AG10803 (cell line): Measurements from ENCODE around the gene SAFB2.
"Not testable (repeated sequence)": the region's sequence is repeated elsewhere in the genome, so short reads cannot be mapped to it uniquely, and the experiment has no call there.

Source experiments
- DNase-seq: peaks from one replicate; pipeline ENCODE4 v3.0.0; 2010; ENCODE audit warnings: low read depth
- H3K4me3 ChIP-seq: 2 replicates; pipeline ENCODE4 v1.5.1; 2011; ENCODE audit warnings: mild to moderate bottlenecking, low read length, control low read depth
- TF ChIP-seq, protein P1 (sequence below): conservative IDR thresholded peaks from 2 replicates; pipeline ENCODE4 v1.5.1; 2011; ENCODE audit warnings: mild to moderate bottlenecking, low read length, control low read depth, inconsistent platforms

SAFB2 gene

DNA sequence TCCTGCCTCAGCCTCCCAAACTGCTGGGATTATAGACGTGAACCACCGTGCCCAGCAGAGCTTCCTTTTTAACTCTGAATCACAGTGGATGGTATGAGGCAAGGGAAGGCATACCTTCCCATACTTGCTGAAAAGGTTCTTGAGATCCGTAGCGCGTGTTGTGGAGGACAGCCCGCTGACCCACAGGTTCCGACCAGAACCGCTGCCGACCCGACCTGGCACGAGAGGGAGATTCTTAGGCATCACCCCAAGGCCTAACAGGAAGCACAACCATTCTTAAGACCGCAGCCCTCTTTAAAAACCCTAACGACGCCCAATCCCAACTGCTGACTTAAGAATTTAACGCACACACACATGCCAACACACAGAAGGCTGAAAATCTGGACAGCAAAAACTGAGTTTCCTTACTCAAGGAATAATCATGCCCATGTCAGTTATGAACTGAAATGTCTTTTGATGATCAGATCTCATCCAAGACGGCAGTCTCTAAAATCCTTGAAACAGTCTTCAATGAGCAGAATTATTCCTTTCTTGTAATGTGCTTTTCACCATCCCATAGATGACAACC lies 12.6 kb downstream of the SAFB2 start:
- TF ChIP-seq, protein P1, sequence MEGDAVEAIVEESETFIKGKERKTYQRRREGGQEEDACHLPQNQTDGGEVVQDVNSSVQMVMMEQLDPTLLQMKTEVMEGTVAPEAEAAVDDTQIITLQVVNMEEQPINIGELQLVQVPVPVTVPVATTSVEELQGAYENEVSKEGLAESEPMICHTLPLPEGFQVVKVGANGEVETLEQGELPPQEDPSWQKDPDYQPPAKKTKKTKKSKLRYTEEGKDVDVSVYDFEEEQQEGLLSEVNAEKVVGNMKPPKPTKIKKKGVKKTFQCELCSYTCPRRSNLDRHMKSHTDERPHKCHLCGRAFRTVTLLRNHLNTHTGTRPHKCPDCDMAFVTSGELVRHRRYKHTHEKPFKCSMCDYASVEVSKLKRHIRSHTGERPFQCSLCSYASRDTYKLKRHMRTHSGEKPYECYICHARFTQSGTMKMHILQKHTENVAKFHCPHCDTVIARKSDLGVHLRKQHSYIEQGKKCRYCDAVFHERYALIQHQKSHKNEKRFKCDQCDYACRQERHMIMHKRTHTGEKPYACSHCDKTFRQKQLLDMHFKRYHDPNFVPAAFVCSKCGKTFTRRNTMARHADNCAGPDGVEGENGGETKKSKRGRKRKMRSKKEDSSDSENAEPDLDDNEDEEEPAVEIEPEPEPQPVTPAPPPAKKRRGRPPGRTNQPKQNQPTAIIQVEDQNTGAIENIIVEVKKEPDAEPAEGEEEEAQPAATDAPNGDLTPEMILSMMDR = no peak
- H3K4me3 ChIP-seq = no peak overlapping the region
- no peak for DNase-seq

DNA sequence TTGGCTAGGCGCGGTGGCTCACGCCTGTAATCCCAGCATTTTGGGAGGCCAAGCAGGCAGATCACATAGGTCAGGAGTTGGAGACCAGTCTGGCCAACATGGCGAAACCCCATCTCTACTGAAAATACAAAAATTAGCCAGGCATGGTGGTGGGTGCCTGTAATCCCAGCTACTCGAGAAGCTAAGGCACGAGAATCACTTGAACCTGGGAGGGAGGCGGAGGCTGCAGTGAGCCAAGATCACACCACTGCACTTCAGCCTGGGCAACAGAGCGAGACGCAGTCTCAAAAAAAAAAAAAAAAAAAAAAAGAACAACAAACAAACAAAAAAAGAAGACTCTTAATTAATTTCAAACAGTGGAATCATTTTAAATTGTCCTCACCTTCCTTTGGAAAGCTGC lies 13.8 kb downstream of the SAFB2 start:
- not testable (repeated sequence) for H3K4me3 ChIP-seq, DNase-seq

DNA sequence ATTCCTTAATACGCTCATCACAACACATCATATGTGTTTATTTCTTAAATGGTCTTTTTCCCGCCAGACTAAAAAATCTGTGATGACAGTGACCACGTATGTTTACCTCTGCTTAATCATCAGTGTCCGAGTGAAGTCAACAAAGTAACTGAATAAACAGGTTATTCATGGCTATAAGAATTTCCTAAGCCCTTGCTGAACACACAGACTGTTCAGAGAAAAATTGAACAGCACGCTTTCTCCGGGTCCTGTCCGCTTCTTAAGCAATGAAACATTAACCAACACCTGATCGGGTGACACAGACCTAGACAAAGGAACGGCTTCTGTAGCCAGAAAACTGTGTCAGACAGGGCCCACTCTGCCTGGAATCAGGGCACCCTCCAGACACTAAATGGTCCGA lies 14.3 kb downstream of the SAFB2 start:
- TF ChIP-seq, protein P1 = no peak
- DNase-seq = no peak
- H3K4me3 ChIP-seq = no peak overlapping the region

DNA sequence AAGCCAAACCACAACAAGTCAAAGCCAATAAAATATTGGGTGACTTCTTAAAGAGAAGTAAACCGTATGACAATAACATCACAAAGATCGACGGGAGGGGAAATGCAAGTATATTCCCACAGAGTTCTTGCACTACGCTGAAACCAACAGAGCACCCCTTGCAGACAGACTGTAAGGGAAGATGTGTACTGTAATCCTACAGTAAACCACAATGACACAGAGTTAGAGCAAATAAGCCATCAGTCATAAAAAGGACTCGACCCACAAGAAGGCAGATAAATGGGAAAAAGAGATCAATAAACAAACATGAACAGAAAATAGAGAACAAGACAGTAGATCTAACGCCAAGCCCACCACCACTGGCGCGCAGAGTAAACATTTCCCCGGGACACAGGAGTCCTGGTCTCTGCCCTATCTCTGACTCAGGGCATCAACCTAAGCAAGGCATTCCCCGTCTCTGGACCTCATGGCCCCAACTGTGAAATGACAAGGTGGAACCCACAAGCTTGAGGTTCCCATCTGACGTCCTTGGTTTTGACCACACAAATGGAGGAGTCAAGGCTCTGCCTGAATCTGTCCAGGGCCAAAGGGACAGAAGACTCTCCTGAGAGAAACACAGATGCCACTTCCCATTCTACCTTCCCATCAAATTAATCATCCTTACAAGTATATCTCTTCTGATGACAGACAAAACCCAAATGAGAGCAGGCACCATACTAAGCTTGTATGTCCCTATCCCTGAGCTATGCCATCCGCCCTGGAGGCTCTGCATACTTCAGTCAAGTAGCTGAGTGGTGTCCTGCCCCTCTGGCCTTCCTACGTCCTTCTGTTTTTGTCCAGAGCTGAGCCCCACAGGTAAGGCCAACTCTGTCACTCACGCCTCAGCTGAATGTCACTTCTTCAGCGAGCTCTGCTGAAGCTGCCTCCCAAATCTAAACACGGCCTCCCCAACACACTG lies 15.0 kb downstream of the SAFB2 start:
- no peak for DNase-seq
- TF ChIP-seq, protein P1 = no peak
- no peak overlapping the region for H3K4me3 ChIP-seq

DNA sequence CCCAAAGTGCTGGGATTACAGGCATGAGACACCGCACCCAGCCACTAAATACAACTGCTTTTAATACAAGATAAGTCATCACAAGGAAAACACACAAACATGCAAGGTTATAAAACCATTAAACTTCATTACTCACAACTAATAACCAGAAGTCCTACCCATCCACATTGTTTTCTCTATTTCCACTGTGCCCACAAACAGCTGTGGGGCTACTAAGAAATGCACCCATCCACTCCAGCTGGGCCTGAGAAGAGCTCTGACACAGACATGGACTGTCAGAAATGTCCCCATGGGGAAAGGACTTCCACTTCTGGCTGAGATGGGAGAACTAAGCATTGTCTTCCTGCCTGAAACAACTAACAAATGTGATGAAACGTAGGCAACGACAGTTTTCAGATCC lies 17.2 kb downstream of the SAFB2 start:
- no peak for DNase-seq
- TF ChIP-seq, protein P1 = no peak
- H3K4me3 ChIP-seq = no peak overlapping the region

DNA sequence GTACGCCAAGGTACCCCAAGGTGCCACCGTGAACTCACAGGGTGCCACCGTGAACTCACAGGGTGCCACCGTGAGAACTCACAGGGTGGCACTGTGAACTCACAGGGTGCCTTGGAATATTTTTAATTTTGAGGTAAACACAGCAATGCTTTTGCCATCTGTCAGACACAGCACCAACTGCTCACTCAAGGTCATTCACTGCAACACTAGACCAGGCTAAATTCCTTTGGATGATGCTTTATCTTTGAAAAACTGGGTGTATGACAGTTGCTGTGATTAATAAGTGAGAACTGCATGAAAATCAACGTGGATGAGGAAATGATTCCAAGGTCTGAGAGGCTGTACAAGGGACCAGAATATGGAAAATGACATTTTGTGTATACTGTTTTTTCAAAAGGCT lies 18.9 kb downstream of the SAFB2 start:
- DNase-seq = no peak
- TF ChIP-seq, protein P1 = no peak
- no peak overlapping the region for H3K4me3 ChIP-seq

DNA sequence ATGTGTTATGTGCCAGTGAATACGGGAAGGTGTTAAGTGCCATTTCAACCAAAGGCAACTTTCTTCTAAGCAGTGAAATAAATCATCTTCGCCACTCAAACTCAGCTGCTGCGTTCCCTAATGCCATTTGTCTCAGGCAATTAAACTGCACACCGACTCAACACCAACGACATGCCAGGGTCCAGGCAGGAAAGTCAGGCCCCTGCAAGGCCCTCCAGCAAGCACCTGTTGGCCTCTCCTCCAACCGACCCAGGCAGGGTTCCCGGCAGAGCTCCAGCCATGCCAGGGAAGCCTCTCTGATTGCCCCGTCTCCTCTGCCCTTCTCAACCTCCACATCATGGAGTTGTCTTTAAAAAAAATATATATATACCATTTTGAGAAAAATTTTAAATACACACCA lies 21.8 kb downstream of the SAFB2 start:
- H3K4me3 ChIP-seq = no peak overlapping the region
- DNase-seq = no peak
- TF ChIP-seq, protein P1 = no peak
